ENCODE results near the gene FBXO41. TPM values are rescaled to one million over a fixed set of nuclear protein-coding genes. Genes with fewer than 3 reads are reported as not detected.

FBXO41 gene
- polyA plus RNA-seq, 1 of the 3 experiments (the other 2 are of a cell fraction): 3.1 TPM

GRCh38 chr2:73268830-73269685 is 15.2 kb downstream of the FBXO41 start:
- Histone ChIP-seq H3K9me3 (no peaks in the 10 kb centered on the region), H3K4me3 (ENCODE audit: low read depth in 2 of 2, low read length in 1 of 2) (no peak overlapping the region), H3K27me3 (ENCODE audit: insufficient read depth) (no peaks in the 10 kb centered on the region), H3K9ac (no peak overlapping the region), H3F3A (replicated peaks; ENCODE audit: insufficient read depth) (no peaks in the 10 kb centered on the region), H3K4me2 (no peak overlapping the region), H3K4me1 (ENCODE audit: control insufficient read depth in 1 of 2, insufficient read depth in 2 of 2, low read depth in 1 of 2, low read length in 1 of 2) (no peaks in the 10 kb centered on the region; a peak in 1 of 4 replicates), H3K9me2 (no peaks in the 10 kb centered on the region), H2AFZ (ENCODE audit: low read depth) (no peak overlapping the region), H3K27ac (ENCODE audit: low read depth in 2 of 2, low read length in 1 of 2) (no peak overlapping the region), H4K20me1 (ENCODE audit: insufficient read depth) (no peaks in the 10 kb centered on the region), H3K36me3 (replicated peaks in 1 of 2; ENCODE audit: control insufficient read depth in 1 of 2, insufficient read depth in 2 of 2, low read length in 1 of 2) (no peaks in the 10 kb centered on the region), H3K79me2 (ENCODE audit: insufficient read depth) (no peaks in the 10 kb centered on the region)
- no peak for TF ChIP-seq GATA2 (CRISPR knock-in tag; IDR thresholded peaks at IDR 0.05)
- TF ChIP-seq JUND (IDR thresholded peaks at IDR 0.05): no peak
- no peak for TF ChIP-seq POLR2AphosphoS5 (IDR thresholded peaks at IDR 0.05; ENCODE audit: low read depth, low read length)
- TF ChIP-seq CHD2 (IDR thresholded peaks at IDR 0.05; ENCODE audit: low read length, partially characterized antibody): no peak
- TF ChIP-seq SIN3A (IDR thresholded peaks at IDR 0.05; ENCODE audit: borderline replicate concordance, low read depth, low read length): no peak
- TF ChIP-seq GABPA (IDR thresholded peaks at IDR 0.05; ENCODE audit: low read depth): no peak
- TF ChIP-seq RAD21 (IDR thresholded peaks at IDR 0.05; ENCODE audit: low read length): no peak
- no peak for TF ChIP-seq RCOR1 (IDR thresholded peaks at IDR 0.05; ENCODE audit: low read length)
- no peak for TF ChIP-seq MAX (IDR thresholded peaks at IDR 0.05; ENCODE audit: low read depth)
- no peak for TF ChIP-seq NRF1 (IDR thresholded peaks at IDR 0.05; ENCODE audit: low read depth, low read length)
- TF ChIP-seq FOXJ3 (CRISPR knock-in tag; IDR thresholded peaks at IDR 0.05): no peak
- no peak for TF ChIP-seq IRF3 (IDR thresholded peaks at IDR 0.05; ENCODE audit: low read depth, low read length)
- no peak for TF ChIP-seq NFIC (IDR thresholded peaks at IDR 0.05; ENCODE audit: borderline replicate concordance)
- TF ChIP-seq USF1 (IDR thresholded peaks at IDR 0.05; ENCODE audit: borderline replicate concordance, low read depth): no peak
- no peak for TF ChIP-seq EP300 (IDR thresholded peaks at IDR 0.05; ENCODE audit: borderline replicate concordance in 1 of 2, low read depth in 1 of 2, low read length in 1 of 2)
- TF ChIP-seq RXRA (IDR thresholded peaks at IDR 0.05; ENCODE audit: borderline replicate concordance, low read depth): no peak
- no peak for TF ChIP-seq FOSL2 (IDR thresholded peaks at IDR 0.05; ENCODE audit: borderline replicate concordance, low read depth)
- no peak for TF ChIP-seq TCF12 (IDR thresholded peaks at IDR 0.05)
- POLR2A ChIA-PET: no interaction called here
- WGBS (ENCODE audit: low lambda C conversion rate): 97% methylated on average over 56 of the region's 113 CpGs
- CTCF ChIA-PET: interaction anchor here (2.0 kb wide), 1 partner anchor 22 kb away, joined by 4 read pairs; no protein-coding TSS in a partner anchor
- DNase-seq: no peak

Data from SK-N-SH (cell line).